HepG2 (cell line): ENCODE data around the gene COG4. TPM values are rescaled to one million over a fixed set of nuclear protein-coding genes. Genes with fewer than 3 reads are reported as not detected.

ENCODE experiments used
- HNRNPK ChIP-seq: fragments of 200-400 bp; formaldehyde crosslinking; IDR thresholded peaks from 2 replicates; pipeline ENCODE4 v1.6.1; 2018; ENCODE audit warnings: low read length, low read depth, moderate library complexity, mild to moderate bottlenecking; ENCODE audit not compliant: poor library complexity, severe bottlenecking
- KMT2A ChIP-seq: sonication (generic); formaldehyde crosslinking; IDR thresholded peaks from 2 replicates; pipeline ENCODE4 v1.4.0; 2020; ENCODE audit warnings: missing genetic modification reagents
- MAF1 ChIP-seq: sonication (generic); formaldehyde crosslinking; IDR thresholded peaks from 2 replicates; pipeline ENCODE4 v1.5.0; 2020; ENCODE audit warnings: missing genetic modification reagents, borderline replicate concordance
- RCOR2 ChIP-seq: IDR thresholded peaks from 2 replicates; pipeline ENCODE4 v1.6.1; 2016; ENCODE audit warnings: missing biosample characterization, missing genetic modification reagents
- SAP130 ChIP-seq: IDR thresholded peaks from 2 replicates; pipeline ENCODE4 v1.6.1; 2016; ENCODE audit warnings: low read depth
- SIX4 ChIP-seq: sonication (generic); formaldehyde crosslinking; IDR thresholded peaks from 2 replicates; pipeline ENCODE4 v1.4.0; 2020; ENCODE audit warnings: missing genetic modification reagents
- SNAI1 ChIP-seq: sonication (generic); formaldehyde crosslinking; IDR thresholded peaks from 2 replicates; pipeline ENCODE4 v1.5.0; 2020; ENCODE audit warnings: mild to moderate bottlenecking, missing genetic modification reagents, borderline replicate concordance
- SOX6 ChIP-seq, 2 experiments: fragments of 450-650 bp in 1 of 2; sonication (generic) in 1 of 2; formaldehyde crosslinking in 1 of 2; IDR thresholded peaks; 2 replicates each; pipeline versions ENCODE4 v1.4.0 to v1.6.1; 2017 to 2020; ENCODE audit warnings: antibody characterized with exemption in 1 of 2, mild to moderate bottlenecking in 1 of 2, missing genetic modification reagents in 1 of 2
- UBTF ChIP-seq: sonication (generic); formaldehyde crosslinking; IDR thresholded peaks from 2 replicates; pipeline ENCODE4 v1.4.0; 2020; ENCODE audit warnings: mild to moderate bottlenecking, missing genetic modification reagents
- ZC3H4 ChIP-seq: sonication (generic); formaldehyde crosslinking; IDR thresholded peaks from 2 replicates; pipeline ENCODE4 v1.4.0; 2020; ENCODE audit warnings: missing genetic modification reagents, borderline replicate concordance
- ZNF574 ChIP-seq: sonication (generic); formaldehyde crosslinking; IDR thresholded peaks from 2 replicates; pipeline ENCODE4 v1.4.0; 2020; ENCODE audit warnings: missing genetic modification reagents
- ZNF619 ChIP-seq: sonication (generic); formaldehyde crosslinking; IDR thresholded peaks from 2 replicates; pipeline ENCODE4 v1.4.0; 2020; ENCODE audit warnings: mild to moderate bottlenecking, missing genetic modification reagents
- ZNF768 ChIP-seq: sonication (generic); formaldehyde crosslinking; IDR thresholded peaks from 2 replicates; pipeline ENCODE4 v1.4.0; 2020; ENCODE audit warnings: missing genetic modification reagents
- polyA plus RNA-seq, 8 experiments: library from polyadenylated mRNA; depleted of rRNA in 3 of 8; stranded (reverse) in 7 of 8; unstranded in 1 of 8; fragments of >200 nt; fragmentation: Illumina TruSeq in 4 of 8; extraction: Trizol in 4 of 8; gene quantifications; 2 replicates each; pipeline versions ENCODE4 v1.2.1 to v1.2.3, GENCODE V29; 2011 to 2016; ENCODE audit warnings: low read depth in 4 of 8, missing spikeins in 1 of 8, mixed read lengths in 1 of 8; ENCODE audit not compliant: insufficient read depth in 1 of 8
- total RNA-seq, 5 experiments: library from RNA; depleted of rRNA; stranded (reverse); fragments of >200 nt; fragmentation: Illumina TruSeq; extraction: Trizol; gene quantifications; 2 replicates each; pipeline ENCODE4 v1.2.3, GENCODE V29; 2016; ENCODE audit warnings: low read depth in 1 of 5
- TF ChIP-seq, protein P1 (sequence below): sonication (generic); formaldehyde crosslinking; IDR thresholded peaks from 2 replicates; pipeline ENCODE4 v1.8.1; 2023; ENCODE audit warnings: mild to moderate bottlenecking, missing genetic modification reagents
- TF ChIP-seq, protein P2 (sequence below), 2 experiments: sonication (generic) in 1 of 2; formaldehyde crosslinking in 1 of 2; IDR thresholded peaks; 2 replicates each; pipeline versions ENCODE4 v1.4.0 to v1.6.1; 2018 to 2020; ENCODE audit warnings: missing genetic modification reagents in 2 of 2, borderline replicate concordance in 1 of 2, low read depth in 1 of 2, mild to moderate bottlenecking in 1 of 2, missing biosample characterization in 1 of 2
- TF ChIP-seq, protein P3 (sequence below): sonication (generic); formaldehyde crosslinking; IDR thresholded peaks from 2 replicates; pipeline ENCODE4 v1.5.0; 2020; ENCODE audit warnings: missing genetic modification reagents, mild to moderate bottlenecking, borderline replicate concordance

Gene COG4
- total and polyA plus RNA-seq, 2 of the 13 experiments (the other 11 are each of a cell fraction or from before 2014, with no cell fraction given) = 51.1 to 73.8 TPM

- TF ChIP-seq ZNF574 = no peak
- TF ChIP-seq, protein P1, sequence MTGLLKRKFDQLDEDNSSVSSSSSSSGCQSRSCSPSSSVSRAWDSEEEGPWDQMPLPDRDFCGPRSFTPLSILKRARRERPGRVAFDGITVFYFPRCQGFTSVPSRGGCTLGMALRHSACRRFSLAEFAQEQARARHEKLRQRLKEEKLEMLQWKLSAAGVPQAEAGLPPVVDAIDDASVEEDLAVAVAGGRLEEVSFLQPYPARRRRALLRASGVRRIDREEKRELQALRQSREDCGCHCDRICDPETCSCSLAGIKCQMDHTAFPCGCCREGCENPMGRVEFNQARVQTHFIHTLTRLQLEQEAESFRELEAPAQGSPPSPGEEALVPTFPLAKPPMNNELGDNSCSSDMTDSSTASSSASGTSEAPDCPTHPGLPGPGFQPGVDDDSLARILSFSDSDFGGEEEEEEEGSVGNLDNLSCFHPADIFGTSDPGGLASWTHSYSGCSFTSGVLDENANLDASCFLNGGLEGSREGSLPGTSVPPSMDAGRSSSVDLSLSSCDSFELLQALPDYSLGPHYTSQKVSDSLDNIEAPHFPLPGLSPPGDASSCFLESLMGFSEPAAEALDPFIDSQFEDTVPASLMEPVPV (CRISPR knock-in tag) = peak; percentile 44; the same call in 1 of the 2 replicates
- TF ChIP-seq UBTF (CRISPR knock-in tag) = peak; percentile 44; the same call in 1 of the 2 replicates
- peak; percentile 46; the same call in 1 of the 2 replicates for TF ChIP-seq SAP130
- TF ChIP-seq ZNF619 (CRISPR knock-in tag) = 0 out of 2 replicates have a peak, but pooled peaks have one; percentile 58
- TF ChIP-seq MAF1 (CRISPR knock-in tag) = no peak
- no peak for TF ChIP-seq HNRNPK
- TF ChIP-seq ZNF768 (CRISPR knock-in tag) = 0 out of 2 replicates have a peak, but pooled peaks have one; percentile 7
- no peak for TF ChIP-seq SNAI1 (CRISPR knock-in tag)
- TF ChIP-seq RCOR2 (CRISPR knock-in tag) = no peak
- TF ChIP-seq SOX6 (IDR thresholded peaks at IDR 0.05) = no peak
- TF ChIP-seq SOX6 (CRISPR knock-in tag; IDR thresholded peaks at IDR 0.05) = peak; percentile 22; the same call in 1 of the 2 replicates
- TF ChIP-seq, protein P2, sequence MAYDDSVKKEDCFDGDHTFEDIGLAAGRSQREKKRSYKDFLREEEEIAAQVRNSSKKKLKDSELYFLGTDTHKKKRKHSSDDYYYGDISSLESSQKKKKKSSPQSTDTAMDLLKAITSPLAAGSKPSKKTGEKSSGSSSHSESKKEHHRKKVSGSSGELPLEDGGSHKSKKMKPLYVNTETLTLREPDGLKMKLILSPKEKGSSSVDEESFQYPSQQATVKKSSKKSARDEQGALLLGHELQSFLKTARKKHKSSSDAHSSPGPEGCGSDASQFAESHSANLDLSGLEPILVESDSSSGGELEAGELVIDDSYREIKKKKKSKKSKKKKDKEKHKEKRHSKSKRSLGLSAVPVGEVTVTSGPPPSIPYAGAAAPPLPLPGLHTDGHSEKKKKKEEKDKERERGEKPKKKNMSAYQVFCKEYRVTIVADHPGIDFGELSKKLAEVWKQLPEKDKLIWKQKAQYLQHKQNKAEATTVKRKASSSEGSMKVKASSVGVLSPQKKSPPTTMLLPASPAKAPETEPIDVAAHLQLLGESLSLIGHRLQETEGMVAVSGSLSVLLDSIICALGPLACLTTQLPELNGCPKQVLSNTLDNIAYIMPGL (CRISPR knock-in tag; IDR thresholded peaks at IDR 0.05; ENCODE audit: borderline replicate concordance in 1 of 2, low read depth in 1 of 2) = peak; percentile 21 to 54; a peak in 1 of 4 replicates
- peak; percentile 46; the same call in 1 of the 2 replicates for TF ChIP-seq ZC3H4 (CRISPR knock-in tag)
- TF ChIP-seq KMT2A = peak; percentile 19; the same call in 1 of the 2 replicates
- no peak for TF ChIP-seq SIX4 (CRISPR knock-in tag)
- TF ChIP-seq, protein P3, sequence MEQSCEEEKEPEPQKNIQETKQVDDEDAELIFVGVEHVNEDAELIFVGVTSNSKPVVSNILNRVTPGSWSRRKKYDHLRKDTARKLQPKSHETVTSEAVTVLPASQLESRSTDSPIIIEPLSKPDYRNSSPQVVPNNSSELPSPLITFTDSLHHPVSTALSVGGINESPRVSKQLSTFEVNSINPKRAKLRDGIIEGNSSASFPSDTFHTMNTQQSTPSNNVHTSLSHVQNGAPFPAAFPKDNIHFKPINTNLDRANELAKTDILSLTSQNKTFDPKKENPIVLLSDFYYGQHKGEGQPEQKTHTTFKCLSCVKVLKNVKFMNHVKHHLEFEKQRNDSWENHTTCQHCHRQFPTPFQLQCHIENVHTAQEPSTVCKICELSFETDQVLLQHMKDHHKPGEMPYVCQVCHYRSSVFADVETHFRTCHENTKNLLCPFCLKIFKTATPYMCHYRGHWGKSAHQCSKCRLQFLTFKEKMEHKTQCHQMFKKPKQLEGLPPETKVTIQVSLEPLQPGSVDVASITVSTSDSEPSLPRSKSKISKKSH = peak; percentile 16; the same call in 1 of the 2 replicates
Measured at GRCh38 chr16:70437582-70438557, 85.5 kb downstream of the COG4 start (continued).
